ENCODE measurements around the gene WDR26.

The WDR26 gene

DNA sequence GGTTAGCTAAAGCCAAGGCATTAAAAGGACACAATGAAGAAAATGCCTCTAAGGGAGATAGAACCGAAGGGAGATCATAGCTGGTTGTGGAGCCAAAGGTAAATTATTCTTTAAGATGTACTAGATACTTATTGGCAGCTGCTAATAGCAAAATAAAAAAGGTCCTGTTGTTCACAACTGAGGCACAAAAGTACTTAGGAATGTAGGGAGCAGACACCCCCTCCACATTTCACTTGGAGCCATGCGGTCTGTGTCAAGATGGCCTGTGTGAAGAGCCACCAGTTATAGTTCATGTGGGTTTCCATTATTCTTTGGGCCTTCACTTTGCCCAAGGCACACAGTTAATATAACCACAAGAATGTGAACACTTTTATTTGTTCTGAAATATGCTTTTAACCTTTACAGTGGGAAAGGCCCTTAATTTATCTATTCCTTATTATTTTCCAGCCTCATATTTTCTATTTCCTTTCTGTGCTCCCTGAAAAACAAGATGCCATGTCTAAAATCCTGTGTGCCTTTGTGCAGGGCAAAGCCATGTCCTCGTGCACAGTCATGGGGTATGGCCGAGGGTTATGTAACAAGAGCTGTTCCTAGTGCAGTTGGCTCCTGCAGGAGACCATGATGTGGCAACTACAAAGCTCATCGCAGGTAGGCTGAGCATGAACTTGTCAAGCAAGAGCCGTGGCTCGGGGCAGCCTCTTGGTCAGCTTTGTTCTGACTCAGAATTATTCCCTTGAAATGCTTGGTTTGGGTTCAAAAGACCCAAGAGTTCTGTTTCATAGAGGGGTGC lies 16.2 kb upstream of the WDR26 start:
- TF ChIP-seq TARDBP (IDR thresholded peaks at IDR 0.05) = no peak
- TF ChIP-seq PKNOX1 (IDR thresholded peaks at IDR 0.05) = no peak
- TF ChIP-seq ZNF384 (IDR thresholded peaks at IDR 0.05) = no peak
- TF ChIP-seq FOXK2 (IDR thresholded peaks at IDR 0.05) = no peak
- no peak for TF ChIP-seq ARNT (IDR thresholded peaks at IDR 0.05)
- TF ChIP-seq ELF4 (IDR thresholded peaks at IDR 0.05) = no peak
- TF ChIP-seq L3MBTL2 (conservative IDR thresholded peaks at IDR 0.05) = no peak
- TF ChIP-seq CTBP1 (IDR thresholded peaks at IDR 0.05; ENCODE audit: borderline replicate concordance) = no peak
- ChIA-PET POLR2A (no interaction called here), CTCF (no interaction called here)
- no peak for DNase-seq (ENCODE audit: extremely low spot score)

DNA sequence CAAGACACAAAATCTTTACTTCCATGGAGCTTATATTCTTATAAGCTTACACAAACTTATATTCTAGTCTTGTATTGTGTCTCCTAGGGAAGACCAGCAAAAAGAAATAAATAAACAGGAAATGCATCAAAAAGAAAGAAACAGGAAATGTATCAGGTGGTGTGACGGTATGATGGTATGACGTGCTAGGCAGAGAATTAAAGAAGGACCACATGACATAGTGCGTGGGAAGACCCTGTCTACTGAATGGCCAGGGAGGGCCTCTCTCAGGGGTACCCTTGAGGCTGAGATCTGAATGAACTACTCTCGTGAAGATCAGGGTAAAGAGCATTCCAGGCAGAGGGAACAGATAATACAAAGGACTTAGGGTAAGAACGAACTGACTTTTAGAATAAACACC lies 15.6 kb upstream of the WDR26 start:
- no peak for DNase-seq (ENCODE audit: extremely low spot score)
- POLR2A ChIA-PET = no interaction called here
- CTCF ChIA-PET = no interaction called here
- no peak for TF ChIP-seq NFRKB (IDR thresholded peaks at IDR 0.05)
- no peak for TF ChIP-seq L3MBTL2 (conservative IDR thresholded peaks at IDR 0.05)
- TF ChIP-seq TARDBP (IDR thresholded peaks at IDR 0.05) = no peak
- no peak for TF ChIP-seq ZNF384 (IDR thresholded peaks at IDR 0.05)
- no peak for TF ChIP-seq HDGF (IDR thresholded peaks at IDR 0.05; ENCODE audit: borderline replicate concordance)
- no peak for TF ChIP-seq SUZ12 (IDR thresholded peaks at IDR 0.05)
- no peak for TF ChIP-seq FOXM1 (IDR thresholded peaks at IDR 0.05; ENCODE audit: borderline replicate concordance)
- TF ChIP-seq FOXA1 (IDR thresholded peaks at IDR 0.05) = no peak
- no peak for TF ChIP-seq ARNT (IDR thresholded peaks at IDR 0.05)
- no peak for TF ChIP-seq ELF4 (IDR thresholded peaks at IDR 0.05)
- no peak for TF ChIP-seq PKNOX1 (IDR thresholded peaks at IDR 0.05)
- no peak for TF ChIP-seq CTBP1 (IDR thresholded peaks at IDR 0.05; ENCODE audit: borderline replicate concordance)
- TF ChIP-seq SP1 (IDR thresholded peaks at IDR 0.05) = no peak
- no peak for TF ChIP-seq BHLHE40 (IDR thresholded peaks at IDR 0.05; ENCODE audit: borderline replicate concordance)
- no peak for TF ChIP-seq FOXK2 (IDR thresholded peaks at IDR 0.05)

DNA sequence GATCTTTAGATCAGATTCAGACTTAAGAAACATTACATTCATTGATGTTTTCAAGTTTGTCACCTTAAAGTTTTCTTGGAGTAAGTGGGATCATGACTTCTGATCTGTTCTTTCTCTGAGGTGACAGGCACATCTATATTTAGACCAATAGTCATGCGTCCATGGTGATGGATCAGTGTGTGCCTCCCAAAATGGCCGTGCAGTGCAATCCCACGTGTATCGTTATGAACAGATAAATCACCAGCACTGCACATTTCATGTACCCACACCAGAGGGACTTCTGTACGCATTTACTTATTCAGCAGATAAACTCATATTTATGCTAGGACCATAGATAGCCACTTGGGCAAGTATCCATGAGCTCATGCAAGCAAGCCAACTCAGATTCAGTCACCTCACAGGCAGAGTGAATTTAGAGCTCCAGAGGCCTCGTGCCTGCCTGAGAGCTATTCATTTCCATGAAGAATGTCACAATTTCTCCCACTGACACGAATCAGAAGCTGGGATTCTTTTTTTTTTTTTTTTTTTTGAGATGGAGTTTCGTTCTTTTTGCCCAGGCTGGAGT lies 13.9 kb upstream of the WDR26 start:
- DNase-seq (ENCODE audit: extremely low spot score) = no peak
- CTCF ChIA-PET = interaction anchor here (2.6 kb wide), 1 partner anchor 9 kb away, joined by 10 read pairs; no protein-coding TSS in a partner anchor
- TF ChIP-seq ELF4 (IDR thresholded peaks at IDR 0.05) = no peak
- no peak for TF ChIP-seq SUZ12 (IDR thresholded peaks at IDR 0.05)
- no peak for TF ChIP-seq FOXK2 (IDR thresholded peaks at IDR 0.05)
- no peak for TF ChIP-seq NFRKB (IDR thresholded peaks at IDR 0.05)
- no peak for TF ChIP-seq L3MBTL2 (conservative IDR thresholded peaks at IDR 0.05)
- no peak for TF ChIP-seq FOXM1 (IDR thresholded peaks at IDR 0.05; ENCODE audit: borderline replicate concordance)
- no peak for TF ChIP-seq LEF1 (IDR thresholded peaks at IDR 0.05; ENCODE audit: borderline replicate concordance)
- no peak for TF ChIP-seq HDGF (IDR thresholded peaks at IDR 0.05; ENCODE audit: borderline replicate concordance)
- no peak for TF ChIP-seq PKNOX1 (IDR thresholded peaks at IDR 0.05)
- no peak for TF ChIP-seq CTBP1 (IDR thresholded peaks at IDR 0.05; ENCODE audit: borderline replicate concordance)
- TF ChIP-seq FOXA1 (IDR thresholded peaks at IDR 0.05) = no peak
- no peak for TF ChIP-seq ARNT (IDR thresholded peaks at IDR 0.05)
- POLR2A ChIA-PET = interaction anchor here (1.7 kb wide), 1 partner anchor 14 kb away, joined by 4 read pairs; the partner anchor contains the start of gene WDR26

GRCh38 chr1:224447971-224448370 lies 13.4 kb upstream of the WDR26 start:
- ChIA-PET POLR2A (interaction anchor here (1.7 kb wide), 1 partner anchor 13 kb away, joined by 4 read pairs; the partner anchor contains the start of gene WDR26), CTCF (interaction anchor here (2.6 kb wide), 1 partner anchor 9 kb away, joined by 10 read pairs; no protein-coding TSS in a partner anchor)
- no peak for TF ChIP-seq FOXA1 (IDR thresholded peaks at IDR 0.05)
- TF ChIP-seq FOXK2 (IDR thresholded peaks at IDR 0.05) = no peak
- no peak for TF ChIP-seq ELF4 (IDR thresholded peaks at IDR 0.05)
- no peak for TF ChIP-seq PKNOX1 (IDR thresholded peaks at IDR 0.05)
- TF ChIP-seq TARDBP (IDR thresholded peaks at IDR 0.05) = no peak
- no peak for TF ChIP-seq LEF1 (IDR thresholded peaks at IDR 0.05; ENCODE audit: borderline replicate concordance)
- no peak for TF ChIP-seq ZNF384 (IDR thresholded peaks at IDR 0.05)
- no peak for TF ChIP-seq NFRKB (IDR thresholded peaks at IDR 0.05)
- no peak for TF ChIP-seq ARNT (IDR thresholded peaks at IDR 0.05)
- no peak for TF ChIP-seq SUZ12 (IDR thresholded peaks at IDR 0.05)
- TF ChIP-seq BHLHE40 (IDR thresholded peaks at IDR 0.05; ENCODE audit: borderline replicate concordance) = no peak
- TF ChIP-seq L3MBTL2 (conservative IDR thresholded peaks at IDR 0.05) = no peak
- no peak for TF ChIP-seq FOXM1 (IDR thresholded peaks at IDR 0.05; ENCODE audit: borderline replicate concordance)
- no peak for TF ChIP-seq SP1 (IDR thresholded peaks at IDR 0.05)
- no peak for TF ChIP-seq HDGF (IDR thresholded peaks at IDR 0.05; ENCODE audit: borderline replicate concordance)
- no peak for DNase-seq (ENCODE audit: extremely low spot score)

DNA sequence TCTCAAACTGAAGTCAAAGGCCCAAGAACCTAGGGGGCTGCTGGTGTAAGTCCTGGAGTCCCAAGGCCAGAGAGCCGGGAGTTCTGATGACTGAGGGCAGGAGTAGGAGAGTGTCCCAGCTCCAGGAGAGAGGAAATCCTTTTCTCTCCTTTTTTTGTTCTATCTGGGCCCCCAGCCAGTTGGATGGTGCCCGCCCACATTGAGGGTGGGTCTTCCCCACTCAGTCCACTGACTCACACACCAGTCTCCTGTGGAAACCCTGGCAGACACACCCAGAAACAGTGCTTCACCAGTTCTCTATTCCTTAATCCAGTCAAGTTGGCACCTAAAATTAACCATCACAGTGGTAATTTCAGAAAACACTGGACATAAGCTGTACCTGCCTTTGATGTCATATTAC lies 12.7 kb upstream of the WDR26 start:
- TF ChIP-seq L3MBTL2 (conservative IDR thresholded peaks at IDR 0.05) = no peak
- TF ChIP-seq SP1 (IDR thresholded peaks at IDR 0.05) = no peak
- no peak for TF ChIP-seq FOXK2 (IDR thresholded peaks at IDR 0.05)
- no peak for TF ChIP-seq PKNOX1 (IDR thresholded peaks at IDR 0.05)
- TF ChIP-seq FOXA1 (IDR thresholded peaks at IDR 0.05) = no peak
- no peak for TF ChIP-seq ARNT (IDR thresholded peaks at IDR 0.05)
- TF ChIP-seq BHLHE40 (IDR thresholded peaks at IDR 0.05; ENCODE audit: borderline replicate concordance) = no peak
- TF ChIP-seq SUZ12 (IDR thresholded peaks at IDR 0.05) = no peak
- TF ChIP-seq FOXM1 (IDR thresholded peaks at IDR 0.05; ENCODE audit: borderline replicate concordance) = no peak
- no peak for TF ChIP-seq ZNF384 (IDR thresholded peaks at IDR 0.05)
- TF ChIP-seq CTBP1 (IDR thresholded peaks at IDR 0.05; ENCODE audit: borderline replicate concordance) = no peak
- no peak for TF ChIP-seq TARDBP (IDR thresholded peaks at IDR 0.05)
- no peak for TF ChIP-seq LEF1 (IDR thresholded peaks at IDR 0.05; ENCODE audit: borderline replicate concordance)
- no peak for TF ChIP-seq ELF4 (IDR thresholded peaks at IDR 0.05)
- TF ChIP-seq NFRKB (IDR thresholded peaks at IDR 0.05) = no peak
- no peak for TF ChIP-seq HDGF (IDR thresholded peaks at IDR 0.05; ENCODE audit: borderline replicate concordance)
- ChIA-PET POLR2A (interaction anchor here (1.0 to 1.7 kb wide), 3 partner anchors 13 to 64 kb away, joined by 3 to 4 read pairs (median 4); partner anchors contain the start of gene WDR26), CTCF (interaction anchor here (2.6 kb wide), 1 partner anchor 10 kb away, joined by 10 read pairs; no protein-coding TSS in a partner anchor)
- DNase-seq (ENCODE audit: extremely low spot score) = no peak

All from HEK293T (cell line).